NCI-H128 (cell line): ENCODE data around the gene WFIKKN1.

Experiments used
- DNase-seq: peaks from one replicate; lab custom pipeline; 2025; ENCODE audit not compliant: unreplicated experiment; lab: John Stamatoyannopoulos, UW

Gene WFIKKN1, protein sequence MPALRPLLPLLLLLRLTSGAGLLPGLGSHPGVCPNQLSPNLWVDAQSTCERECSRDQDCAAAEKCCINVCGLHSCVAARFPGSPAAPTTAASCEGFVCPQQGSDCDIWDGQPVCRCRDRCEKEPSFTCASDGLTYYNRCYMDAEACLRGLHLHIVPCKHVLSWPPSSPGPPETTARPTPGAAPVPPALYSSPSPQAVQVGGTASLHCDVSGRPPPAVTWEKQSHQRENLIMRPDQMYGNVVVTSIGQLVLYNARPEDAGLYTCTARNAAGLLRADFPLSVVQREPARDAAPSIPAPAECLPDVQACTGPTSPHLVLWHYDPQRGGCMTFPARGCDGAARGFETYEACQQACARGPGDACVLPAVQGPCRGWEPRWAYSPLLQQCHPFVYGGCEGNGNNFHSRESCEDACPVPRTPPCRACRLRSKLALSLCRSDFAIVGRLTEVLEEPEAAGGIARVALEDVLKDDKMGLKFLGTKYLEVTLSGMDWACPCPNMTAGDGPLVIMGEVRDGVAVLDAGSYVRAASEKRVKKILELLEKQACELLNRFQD

DNA sequence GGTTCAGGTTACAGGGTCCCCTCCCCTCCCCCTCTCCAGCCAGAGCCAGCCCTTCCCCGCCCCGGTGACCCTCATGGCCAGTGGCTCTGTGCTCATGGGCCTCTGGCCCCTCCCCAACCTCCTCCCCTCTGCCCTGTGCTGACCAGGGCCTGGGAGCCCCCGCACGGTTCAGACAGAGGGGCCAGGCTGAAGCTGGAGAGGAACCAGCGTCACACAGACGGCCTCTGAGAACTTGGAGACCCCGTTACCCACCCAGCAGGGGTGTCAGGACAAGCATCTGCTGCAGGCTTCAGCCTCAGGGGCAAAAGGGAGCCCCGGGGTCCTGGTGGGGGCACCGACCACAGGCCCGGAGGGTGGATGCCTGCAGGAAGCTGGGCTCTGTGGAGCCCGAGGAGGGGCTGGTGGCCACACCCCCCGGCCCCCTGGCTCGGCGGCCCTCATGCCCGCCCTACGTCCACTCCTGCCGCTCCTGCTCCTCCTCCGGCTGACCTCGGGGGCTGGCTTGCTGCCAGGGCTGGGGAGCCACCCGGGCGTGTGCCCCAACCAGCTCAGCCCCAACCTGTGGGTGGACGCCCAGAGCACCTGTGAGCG lies at the start of gene WFIKKN1:
TSS of gene WFIKKN1 (plus strand) at position 171 of the 591 bp plus-strand sequence. CDS start at position 440, 269 bp downstream.
- DNase-seq, result no peak

DNA sequence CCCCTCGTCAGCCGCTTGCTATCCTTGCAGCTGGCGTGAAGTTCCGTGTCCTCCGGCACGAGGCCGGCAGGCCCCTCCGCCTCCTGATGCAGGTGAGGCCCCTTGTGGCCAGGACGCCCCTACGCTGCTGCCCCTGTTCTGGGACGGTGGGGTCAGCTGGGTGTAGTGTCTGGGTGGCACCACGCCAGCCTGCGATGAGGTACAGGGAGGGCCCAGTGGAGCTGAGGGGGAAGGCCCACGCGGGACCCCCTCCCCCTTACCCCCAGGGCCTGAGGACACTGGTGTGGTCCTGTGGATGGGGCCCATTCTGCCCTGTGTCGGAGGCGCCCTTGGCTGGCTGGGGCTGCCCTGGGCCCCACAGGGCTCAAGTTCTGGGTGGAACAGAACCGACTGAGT lies 48.6 kb upstream of the WFIKKN1 start:
- DNase-seq, result no peak

DNA sequence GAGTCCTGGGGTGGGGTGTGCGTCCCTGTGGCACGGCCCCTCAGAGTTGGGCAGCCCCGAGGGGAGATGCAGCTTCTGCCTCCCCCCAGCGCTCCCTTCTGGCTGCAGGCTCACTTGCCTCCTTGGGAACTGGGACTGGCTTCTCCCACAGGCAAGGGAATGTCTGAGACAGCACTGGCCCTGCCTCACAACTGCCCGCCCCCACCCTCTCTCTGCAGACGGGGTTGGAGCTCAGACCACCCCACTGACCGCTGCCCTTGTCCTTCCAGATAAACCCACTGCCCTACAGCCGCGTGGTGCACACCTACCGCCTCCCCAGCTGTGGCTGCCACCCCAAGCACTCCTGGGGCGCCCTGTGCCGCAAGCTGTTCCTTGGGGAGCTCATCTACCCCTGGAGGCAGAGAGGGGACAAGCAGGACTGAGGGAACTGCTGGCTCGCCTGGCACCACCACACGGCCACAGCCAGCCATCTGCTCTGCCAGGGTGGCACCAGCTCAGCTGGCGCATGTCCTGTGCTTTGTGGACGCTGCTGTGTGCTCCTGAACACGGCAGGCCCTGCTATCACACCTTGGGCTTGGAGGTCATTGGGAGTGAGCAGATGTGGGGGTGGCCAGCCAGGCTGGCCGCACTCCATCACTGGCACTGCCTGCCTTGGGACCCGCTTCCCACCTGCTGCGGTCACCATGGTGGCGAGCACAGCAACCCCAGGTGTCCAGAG lies 48.0 kb upstream of the WFIKKN1 start:
- no peak for DNase-seq

DNA sequence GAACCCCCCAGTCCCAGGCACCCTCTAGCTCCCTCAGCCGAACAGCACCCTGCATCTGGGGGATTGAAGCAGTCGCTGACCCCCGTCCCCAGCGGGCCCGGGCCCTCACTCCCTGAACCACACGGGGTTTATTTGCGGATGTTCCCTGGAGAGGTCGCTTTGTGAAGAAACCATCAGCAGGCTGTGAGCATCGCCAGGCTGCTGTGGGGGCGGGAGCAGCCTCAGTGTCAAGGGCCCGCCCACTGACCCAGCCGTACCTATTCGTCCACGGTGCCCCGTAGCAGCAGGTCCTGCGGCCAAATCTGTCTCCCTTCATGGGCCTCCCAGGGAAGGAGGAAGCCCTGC lies 47.3 kb upstream of the WFIKKN1 start:
- no peak for DNase-seq

DNA sequence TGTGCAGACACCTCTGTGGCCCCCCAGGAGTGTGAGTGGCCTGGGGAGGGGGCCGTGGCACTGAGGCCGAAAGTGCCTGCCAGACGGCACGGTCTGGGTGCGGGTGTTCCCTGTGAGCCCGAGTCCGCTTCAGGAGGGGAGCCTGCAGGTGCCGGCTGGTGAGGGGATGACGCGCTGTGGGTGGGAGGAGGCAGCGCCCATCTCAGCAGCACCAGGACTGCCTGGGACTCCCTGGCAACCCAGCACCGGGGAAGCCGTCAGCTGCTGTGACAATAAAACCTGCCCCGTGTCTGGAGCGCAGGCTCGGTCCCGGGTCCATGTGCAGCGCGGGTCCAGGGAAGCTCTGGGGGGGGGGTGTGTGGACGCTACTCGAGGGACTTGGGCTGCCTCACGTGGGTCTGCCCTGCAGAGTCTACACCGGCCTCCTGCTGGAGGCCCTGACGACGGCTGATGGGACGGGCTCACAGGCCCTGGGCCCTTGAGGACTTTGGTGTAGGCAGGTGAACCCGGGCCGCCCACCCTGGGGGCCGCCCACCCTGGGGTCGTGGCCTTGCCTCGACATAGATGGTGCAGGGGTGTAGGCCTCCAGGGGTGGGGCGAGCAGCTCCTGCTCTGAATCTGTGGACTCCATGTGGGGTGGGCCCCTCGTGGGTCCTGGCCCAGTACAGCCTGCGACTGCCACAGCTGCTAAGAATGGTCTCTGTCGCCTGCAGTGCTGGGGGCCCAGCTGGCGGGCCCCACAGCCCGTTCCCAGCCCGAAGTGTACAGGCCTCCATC lies 46.8 kb upstream of the WFIKKN1 start:
- no peak for DNase-seq

DNA sequence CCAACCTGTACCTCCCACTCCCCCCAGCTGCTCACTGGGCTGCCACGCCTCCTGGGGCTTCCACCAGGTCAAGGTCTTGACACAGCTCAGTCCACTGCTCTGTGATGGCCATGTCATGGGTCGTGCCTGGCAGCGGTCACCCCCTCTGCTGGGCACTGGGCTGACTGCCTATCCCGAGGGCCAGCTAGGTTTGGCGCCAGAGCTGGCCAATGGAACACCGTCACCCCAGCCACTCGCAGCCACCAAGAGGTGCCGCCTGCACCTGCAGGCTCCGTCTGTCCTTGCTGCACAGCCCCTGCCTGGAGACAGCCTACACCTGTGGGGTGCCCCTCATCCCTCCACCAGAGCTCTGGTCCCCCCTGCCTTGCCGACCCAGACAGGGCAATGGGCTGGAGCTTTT lies 45.4 kb upstream of the WFIKKN1 start:
- no peak for DNase-seq

DNA sequence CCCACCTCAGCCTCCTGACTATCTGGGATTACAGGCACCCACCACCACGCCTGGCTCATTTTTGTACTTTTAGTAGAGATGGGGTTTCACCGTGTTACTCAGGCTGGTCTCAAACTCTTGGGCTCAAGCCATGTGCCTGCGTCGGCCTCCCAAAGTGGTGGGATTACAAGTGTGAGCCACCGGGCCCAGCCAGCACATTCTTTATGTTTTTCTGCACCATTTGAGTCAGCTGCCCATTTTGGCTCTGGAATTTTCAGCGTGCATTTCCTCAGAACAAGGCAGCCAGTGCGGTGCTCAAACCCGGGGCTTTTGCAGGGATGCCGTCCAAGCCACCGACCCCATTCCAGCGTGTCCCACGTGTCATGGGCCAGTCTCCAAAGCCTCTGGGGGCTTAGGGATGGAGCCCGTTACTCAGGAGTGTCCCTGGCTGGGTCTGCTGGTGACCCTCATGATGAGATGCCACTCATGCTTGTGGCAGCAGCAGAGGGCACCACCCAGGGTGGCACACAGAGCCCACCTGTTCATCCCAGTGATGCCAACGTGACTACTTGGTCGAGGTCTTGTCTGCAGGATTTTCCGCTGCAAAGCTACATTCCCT lies 44.6 kb upstream of the WFIKKN1 start:
- DNase-seq, result no peak

DNA sequence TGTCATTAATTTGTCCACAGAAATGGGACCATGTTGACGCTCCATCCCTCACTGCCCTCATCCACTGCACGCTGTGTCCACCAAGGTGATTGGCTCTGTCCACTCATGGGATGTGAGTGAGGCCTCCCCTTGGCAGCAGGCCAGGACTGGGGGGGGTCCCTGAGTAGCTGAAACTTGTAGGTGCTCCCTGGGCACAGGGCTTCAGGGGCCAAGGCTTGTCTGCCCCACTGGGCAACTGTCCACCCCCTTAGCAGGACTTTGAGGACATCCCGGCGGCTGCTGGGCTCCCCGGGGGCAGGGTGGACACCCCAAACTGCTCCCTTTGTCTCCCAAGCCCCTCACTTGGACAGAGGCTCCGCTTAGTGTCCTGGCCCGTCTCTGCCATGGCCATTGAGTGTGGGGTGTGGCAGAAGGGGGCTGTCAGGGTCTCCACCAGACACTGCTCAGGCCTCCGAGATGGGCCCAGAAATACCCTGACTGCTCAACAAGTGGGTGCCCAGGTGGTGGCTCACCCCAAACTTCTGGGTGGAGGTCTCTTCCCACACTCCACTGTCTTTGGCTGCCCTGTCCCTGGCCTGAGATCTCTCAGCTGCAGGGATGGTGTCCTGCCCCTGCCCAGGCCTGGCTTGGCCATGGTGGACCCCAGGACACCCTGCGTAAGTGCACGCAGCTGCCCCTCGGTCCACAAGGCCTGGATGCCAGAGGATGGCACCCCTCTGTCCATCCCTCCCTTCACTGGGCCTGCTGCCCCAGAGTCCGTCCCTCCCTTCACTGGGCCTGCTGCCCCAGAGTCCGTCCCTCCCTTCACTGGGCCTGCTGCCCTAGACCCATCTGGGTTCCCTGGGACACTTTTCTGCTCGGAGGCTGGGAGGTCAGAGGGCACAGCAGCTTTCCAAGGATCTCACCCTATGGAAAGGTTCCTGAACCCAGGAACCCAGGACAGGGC lies 43.9 kb upstream of the WFIKKN1 start:
- DNase-seq, result no peak

DNA sequence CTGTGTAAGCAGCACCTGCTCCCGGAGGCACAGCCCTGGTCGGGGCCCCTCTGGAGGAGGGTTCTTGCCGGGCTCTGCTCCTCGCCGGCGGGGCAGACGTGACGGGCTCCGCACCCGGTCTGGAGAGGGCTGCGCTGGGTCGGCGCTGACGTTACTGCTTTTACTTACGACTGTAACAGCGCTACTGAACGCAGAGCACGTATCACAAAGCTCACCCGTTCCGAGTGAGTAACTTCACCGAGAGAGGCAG lies 42.2 kb upstream of the WFIKKN1 start:
- DNase-seq, result no peak

DNA sequence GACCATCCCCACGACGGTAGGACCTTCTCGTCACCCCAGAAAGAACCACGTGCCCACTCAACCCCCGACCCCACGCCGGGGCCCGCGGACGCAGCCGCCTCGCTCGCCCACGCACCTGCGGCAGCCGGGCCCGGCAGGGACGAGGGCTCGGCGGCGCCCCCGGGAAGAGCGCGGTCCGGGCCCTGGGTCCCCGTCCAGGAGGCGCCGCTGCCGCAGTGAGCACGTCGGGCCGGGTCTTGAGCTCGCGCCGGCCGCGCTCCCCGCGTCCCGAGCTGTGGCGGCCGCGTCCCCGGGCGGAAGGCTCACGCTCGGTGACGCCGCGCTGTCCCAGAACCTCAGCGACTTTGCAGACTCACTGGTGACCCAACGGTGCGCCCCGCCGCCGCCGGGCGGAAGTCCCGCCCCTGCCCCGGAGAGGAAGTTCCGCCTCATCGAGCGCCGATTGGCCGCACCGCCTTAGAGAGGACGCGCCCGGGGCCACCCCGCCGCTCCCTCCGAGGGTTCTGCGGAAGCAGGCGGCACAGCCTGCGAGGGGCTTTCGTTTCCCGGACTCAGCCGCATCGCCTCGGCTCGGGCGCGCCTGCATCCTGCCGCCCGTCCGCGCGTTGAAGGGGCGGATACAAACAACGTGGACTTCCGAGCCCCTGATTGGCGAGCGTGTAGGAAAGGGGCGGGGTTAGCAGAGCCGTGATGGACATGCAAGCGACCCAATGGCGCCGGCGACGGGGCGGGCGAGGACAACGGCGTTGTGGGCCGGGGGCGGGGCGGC lies 41.7 kb upstream of the WFIKKN1 start:
- peak; percentile 74 for DNase-seq

DNA sequence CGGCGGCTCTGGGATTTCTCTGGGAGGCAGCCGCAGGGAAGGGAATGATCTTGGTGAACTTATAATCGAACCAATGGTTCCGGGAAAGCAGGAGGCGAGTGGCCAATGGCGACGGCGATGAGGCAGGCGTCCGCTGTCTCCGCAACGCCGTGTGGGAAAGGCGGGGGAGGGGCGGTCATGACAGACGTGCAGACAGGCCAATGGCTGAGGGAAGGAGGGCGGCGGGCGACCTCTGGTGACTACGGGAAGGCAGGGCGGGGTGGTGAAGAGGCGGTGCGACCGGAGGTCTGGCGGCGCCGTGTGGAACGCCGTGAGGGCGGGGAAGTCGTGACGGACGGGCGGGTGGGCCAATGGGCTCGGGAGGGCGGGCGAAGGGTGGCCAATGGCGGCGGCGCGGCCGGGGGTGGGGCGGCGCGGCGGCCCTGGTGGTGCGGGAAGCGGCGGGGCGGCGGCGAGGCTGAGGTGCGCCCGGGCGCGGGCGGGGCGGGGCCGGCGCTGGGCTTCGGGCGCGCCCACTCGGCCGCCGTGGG lies 41.1 kb upstream of the WFIKKN1 start, which contains the start of gene RAB40C:
TSS of gene RAB40C (plus strand) at position 409 of the 530 bp plus-strand sequence. CDS start 226 bp downstream, outside the sequence.
- peak; percentile 83 for DNase-seq

DNA sequence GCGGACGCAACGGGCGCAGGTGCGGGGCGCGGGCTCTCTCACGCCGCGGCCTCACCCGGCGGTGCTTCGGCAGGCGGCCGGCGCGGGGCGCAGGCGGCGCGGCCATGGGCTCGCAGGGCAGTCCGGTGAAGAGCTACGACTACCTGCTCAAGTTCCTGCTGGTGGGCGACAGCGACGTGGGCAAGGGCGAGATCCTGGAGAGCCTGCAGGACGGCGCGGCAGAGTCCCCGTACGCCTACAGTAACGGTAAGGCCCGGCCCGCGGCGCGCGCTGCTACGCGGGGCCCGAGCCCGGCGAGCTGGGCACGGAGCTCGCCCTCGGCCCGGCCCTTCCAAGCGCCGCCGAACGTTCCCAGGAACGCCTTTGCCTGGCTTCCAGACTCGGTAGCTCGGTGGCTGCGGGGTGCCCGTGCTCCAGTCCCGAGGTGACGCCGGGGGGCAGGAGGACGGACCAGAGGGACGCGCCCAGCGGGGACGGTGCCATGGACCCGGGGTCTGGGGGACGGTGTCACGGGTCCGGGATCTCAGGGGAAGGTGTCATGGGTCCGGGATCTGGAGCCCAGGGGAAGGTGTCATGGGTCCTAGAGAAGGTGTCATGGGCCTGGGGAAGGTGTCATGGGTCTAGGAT lies 40.5 kb upstream of the WFIKKN1 start:
- DNase-seq, result no peak

DNA sequence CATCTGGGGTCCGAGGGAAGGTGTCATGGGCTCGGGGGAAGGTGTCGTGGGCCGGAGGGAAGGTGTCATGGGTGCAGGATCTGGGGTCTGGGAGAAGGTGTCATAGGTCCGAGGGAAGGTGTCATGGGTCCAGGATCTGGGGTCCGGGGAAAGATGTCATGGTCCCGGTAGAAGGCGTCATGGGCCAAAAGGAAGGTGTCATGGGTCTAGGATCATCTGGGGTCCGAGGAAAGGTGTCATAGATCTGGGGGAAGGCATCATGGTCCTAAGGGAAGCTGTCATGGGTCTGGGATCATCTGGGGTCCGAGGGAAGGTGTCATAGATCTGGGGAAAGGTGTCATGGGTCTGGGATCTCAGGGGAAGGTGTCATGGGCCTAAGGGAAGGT lies 40.0 kb upstream of the WFIKKN1 start:
- no peak for DNase-seq

DNA sequence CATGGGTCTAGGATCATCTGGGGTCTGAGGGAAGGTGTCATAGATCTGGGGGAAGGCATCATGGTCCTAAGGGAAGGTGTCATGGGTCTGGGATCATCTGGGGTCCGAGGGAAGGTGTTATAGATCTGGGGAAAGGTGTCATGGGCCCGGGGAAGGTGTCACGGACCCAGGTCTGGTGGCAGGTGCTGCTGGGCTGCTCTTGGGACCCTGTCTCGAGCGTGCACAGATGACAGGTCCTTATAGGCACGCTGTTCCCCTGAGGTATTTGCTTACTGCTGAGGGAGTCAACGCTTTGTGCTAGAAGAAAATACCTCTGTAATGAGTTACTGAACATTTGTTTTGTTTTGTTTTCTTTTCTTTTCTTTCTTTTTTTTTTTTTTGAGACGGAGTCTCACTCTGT lies 39.6 kb upstream of the WFIKKN1 start:
- no peak for DNase-seq

DNA sequence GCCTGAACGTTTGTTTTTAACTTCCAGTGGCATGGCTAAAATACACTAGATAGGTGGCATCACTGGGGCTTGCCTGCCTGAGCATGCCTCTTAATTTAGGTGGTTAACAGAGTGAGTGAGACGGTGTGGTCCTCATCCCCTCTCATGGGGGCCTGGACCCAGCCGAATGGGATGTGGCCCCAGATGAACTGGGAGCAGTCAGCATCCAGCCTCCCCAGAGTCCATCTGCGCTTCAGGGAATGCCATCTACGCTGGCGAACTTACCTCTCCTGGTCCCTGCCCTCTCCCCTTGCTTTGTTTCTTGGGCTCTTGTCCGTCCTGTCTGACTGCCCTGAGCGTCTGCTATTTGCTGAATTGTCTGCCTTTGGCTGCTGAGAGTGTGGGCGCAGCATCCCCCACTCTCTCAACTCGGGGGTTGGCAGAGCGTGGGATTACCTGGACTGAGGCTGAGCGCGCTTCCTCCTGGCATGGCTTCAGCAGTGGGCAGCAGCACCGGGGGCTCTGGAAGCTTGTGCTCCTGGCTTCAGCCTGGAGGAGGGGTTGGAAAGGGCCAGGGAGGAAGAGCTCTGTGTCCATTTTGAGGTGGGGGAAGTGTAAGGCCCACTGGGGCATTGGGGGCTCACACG lies 38.8 kb upstream of the WFIKKN1 start:
- no peak for DNase-seq

DNA sequence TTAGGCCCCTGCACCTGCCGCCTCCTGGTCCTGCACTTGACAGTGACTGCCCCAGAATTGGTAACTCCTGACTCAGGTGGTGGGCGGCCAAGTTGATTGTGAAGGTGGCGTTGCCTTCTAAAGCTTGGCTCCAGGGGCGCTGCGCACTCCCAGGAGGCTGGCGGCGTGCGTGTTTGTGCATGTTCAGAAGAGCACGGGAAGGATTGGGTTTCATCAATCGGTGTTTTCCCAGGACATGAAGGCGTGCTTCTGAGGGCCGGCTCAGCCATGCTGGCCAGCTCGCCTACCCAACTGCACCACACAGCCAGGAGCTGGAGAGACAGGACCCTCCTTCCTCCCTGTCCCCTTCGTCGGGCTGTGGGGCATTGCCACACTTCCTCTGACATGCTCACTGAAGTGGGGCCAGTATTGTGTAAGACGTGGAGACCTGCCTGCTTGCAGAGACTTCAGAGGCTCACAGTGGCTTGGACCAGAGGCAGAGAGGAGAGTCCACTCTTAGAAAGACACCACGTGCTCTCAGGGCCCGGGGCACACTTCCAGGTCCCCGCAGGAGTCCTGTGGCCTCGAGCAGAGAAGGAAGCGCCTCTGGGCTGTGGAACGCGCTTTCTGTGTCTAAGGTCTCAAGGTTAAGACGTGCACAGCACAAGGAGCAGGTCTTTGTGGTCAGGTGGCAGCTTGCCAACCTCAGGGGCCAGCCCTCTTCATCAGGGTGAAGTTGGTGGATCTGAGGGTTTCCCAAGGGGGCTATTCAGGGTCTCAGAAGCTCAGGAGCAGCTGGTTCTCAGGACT lies 38.1 kb upstream of the WFIKKN1 start:
- peak; percentile 51 for DNase-seq

DNA sequence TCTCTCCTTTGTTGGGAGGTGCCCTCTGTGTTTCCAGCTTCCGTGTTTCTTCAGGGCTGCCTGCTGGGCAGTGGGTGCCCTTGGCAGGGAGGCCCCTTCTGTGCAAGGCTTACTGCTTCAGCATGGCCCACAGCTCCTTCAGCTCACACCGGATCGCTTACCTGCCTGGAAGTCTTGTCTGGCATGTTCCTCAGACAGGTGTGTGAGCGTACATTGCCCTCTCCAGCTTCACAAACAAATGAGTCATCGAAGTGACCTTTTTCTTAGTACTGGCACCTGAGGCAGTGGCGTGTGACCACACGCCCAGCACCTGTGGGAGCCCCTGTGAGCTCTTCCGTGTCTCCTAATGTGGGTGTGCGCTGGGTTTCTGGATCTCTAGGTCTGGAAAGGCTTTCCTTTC lies 37.4 kb upstream of the WFIKKN1 start:
- no peak for DNase-seq
